Ishikawa (cell line): ENCODE data around the gene ZKSCAN3.

Experiments used
- CEBPB ChIP-seq: IDR thresholded peaks from 2 replicates; pipeline ENCODE4 v1.6.1; 2012
- CREB1 ChIP-seq: IDR thresholded peaks from 2 replicates; pipeline ENCODE4 v1.6.1; 2012; ENCODE audit warnings: low read depth
- EGR1 ChIP-seq: IDR thresholded peaks from 2 replicates; pipeline ENCODE4 v1.6.1; 2012
- EP300 ChIP-seq: IDR thresholded peaks from 2 replicates; pipeline ENCODE4 v1.6.1; 2012; ENCODE audit warnings: borderline replicate concordance
- FOXM1 ChIP-seq: IDR thresholded peaks from 2 replicates; pipeline ENCODE4 v1.6.1; 2012; ENCODE audit warnings: low read depth, borderline replicate concordance
- NFIC ChIP-seq: IDR thresholded peaks from 2 replicates; pipeline ENCODE4 v1.6.1; 2012
- RAD21 ChIP-seq: IDR thresholded peaks from 2 replicates; pipeline ENCODE4 v1.6.1; 2012; ENCODE audit warnings: low read depth
- TAF1 ChIP-seq: IDR thresholded peaks from 2 replicates; pipeline ENCODE4 v1.6.1; 2012; ENCODE audit warnings: low read depth, mild to moderate bottlenecking
- TCF12 ChIP-seq: IDR thresholded peaks from 2 replicates; pipeline ENCODE4 v1.6.1; 2012; ENCODE audit warnings: low read depth
- TEAD4 ChIP-seq: IDR thresholded peaks from 2 replicates; pipeline ENCODE4 v1.6.1; 2012
- YY1 ChIP-seq: IDR thresholded peaks from 2 replicates; pipeline ENCODE4 v1.6.1; 2012; ENCODE audit warnings: low read depth
- ZBTB7A ChIP-seq: IDR thresholded peaks from 2 replicates; pipeline ENCODE4 v1.6.1; 2012; ENCODE audit warnings: low read depth
- TF ChIP-seq, protein P1 (sequence below): IDR thresholded peaks from 2 replicates; pipeline ENCODE4 v1.6.1; 2012
- TF ChIP-seq, protein P2 (sequence below): IDR thresholded peaks from 2 replicates; pipeline ENCODE4 v1.6.1; 2012; ENCODE audit warnings: low read depth, mild to moderate bottlenecking
- TF ChIP-seq, protein P3 (sequence below): IDR thresholded peaks from 2 replicates; pipeline ENCODE4 v1.6.1; 2012

ZKSCAN3 gene

DNA sequence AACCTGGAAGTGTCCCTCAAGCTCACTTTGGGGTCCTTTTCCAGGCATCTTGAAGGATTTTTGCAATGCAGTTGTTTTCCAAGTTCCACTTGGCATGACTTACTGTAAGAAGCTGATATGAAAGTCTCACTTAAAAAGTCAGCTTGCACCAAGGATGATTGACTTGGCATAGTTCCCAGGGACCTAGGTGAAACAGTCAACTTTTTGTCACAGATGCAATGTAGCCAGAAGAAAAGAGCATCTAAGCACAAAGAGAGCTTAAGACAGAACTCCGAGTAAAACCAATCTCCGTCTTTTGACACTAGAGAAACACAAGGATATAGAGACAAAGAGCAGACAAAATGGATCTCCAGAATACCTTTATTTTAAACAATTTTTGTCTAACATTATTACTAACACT lies 52.5 kb downstream of the ZKSCAN3 start:
- TF ChIP-seq EP300: no peak
- no peak for TF ChIP-seq NFIC
- no peak for TF ChIP-seq RAD21
- TF ChIP-seq TAF1: no peak
- TF ChIP-seq, protein P1, sequence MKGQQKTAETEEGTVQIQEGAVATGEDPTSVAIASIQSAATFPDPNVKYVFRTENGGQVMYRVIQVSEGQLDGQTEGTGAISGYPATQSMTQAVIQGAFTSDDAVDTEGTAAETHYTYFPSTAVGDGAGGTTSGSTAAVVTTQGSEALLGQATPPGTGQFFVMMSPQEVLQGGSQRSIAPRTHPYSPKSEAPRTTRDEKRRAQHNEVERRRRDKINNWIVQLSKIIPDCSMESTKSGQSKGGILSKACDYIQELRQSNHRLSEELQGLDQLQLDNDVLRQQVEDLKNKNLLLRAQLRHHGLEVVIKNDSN: no peak
- TF ChIP-seq YY1: no peak
- TF ChIP-seq EGR1: no peak
- no peak for TF ChIP-seq TCF12
- TF ChIP-seq ZBTB7A: no peak
- no peak for TF ChIP-seq CREB1
- TF ChIP-seq, protein P2, sequence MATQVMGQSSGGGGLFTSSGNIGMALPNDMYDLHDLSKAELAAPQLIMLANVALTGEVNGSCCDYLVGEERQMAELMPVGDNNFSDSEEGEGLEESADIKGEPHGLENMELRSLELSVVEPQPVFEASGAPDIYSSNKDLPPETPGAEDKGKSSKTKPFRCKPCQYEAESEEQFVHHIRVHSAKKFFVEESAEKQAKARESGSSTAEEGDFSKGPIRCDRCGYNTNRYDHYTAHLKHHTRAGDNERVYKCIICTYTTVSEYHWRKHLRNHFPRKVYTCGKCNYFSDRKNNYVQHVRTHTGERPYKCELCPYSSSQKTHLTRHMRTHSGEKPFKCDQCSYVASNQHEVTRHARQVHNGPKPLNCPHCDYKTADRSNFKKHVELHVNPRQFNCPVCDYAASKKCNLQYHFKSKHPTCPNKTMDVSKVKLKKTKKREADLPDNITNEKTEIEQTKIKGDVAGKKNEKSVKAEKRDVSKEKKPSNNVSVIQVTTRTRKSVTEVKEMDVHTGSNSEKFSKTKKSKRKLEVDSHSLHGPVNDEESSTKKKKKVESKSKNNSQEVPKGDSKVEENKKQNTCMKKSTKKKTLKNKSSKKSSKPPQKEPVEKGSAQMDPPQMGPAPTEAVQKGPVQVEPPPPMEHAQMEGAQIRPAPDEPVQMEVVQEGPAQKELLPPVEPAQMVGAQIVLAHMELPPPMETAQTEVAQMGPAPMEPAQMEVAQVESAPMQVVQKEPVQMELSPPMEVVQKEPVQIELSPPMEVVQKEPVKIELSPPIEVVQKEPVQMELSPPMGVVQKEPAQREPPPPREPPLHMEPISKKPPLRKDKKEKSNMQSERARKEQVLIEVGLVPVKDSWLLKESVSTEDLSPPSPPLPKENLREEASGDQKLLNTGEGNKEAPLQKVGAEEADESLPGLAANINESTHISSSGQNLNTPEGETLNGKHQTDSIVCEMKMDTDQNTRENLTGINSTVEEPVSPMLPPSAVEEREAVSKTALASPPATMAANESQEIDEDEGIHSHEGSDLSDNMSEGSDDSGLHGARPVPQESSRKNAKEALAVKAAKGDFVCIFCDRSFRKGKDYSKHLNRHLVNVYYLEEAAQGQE: no peak
- no peak for TF ChIP-seq FOXM1
- TF ChIP-seq, protein P3, sequence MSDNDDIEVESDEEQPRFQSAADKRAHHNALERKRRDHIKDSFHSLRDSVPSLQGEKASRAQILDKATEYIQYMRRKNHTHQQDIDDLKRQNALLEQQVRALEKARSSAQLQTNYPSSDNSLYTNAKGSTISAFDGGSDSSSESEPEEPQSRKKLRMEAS: no peak
- no peak for TF ChIP-seq TEAD4
- no peak for TF ChIP-seq CEBPB

DNA sequence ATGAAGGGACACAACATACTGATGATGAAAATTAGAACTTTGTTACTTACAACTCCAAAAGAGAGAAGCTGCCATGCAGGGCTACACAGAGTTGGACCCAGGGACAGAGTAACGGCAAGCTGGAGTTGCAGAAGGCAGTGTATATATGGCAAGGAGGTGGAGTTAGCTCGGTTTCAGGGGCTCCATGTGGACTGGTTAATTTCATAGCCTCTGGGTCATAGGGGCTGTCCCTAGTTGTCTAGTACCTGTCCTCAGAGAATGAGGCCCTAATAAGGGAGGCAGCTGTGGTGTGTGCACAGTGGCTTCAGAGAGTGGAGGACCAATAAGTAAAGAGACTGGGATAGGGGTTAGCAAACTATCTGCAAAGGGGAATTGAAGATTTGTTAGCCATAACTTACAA lies 57.7 kb downstream of the ZKSCAN3 start:
- TF ChIP-seq TEAD4 (no peak), EGR1 (no peak), TCF12 (no peak), FOXM1 (no peak), NFIC (no peak), EP300 (no peak), ZBTB7A (no peak), YY1 (no peak)
- TF ChIP-seq, protein P1: no peak
- TF ChIP-seq, protein P2: no peak

DNA sequence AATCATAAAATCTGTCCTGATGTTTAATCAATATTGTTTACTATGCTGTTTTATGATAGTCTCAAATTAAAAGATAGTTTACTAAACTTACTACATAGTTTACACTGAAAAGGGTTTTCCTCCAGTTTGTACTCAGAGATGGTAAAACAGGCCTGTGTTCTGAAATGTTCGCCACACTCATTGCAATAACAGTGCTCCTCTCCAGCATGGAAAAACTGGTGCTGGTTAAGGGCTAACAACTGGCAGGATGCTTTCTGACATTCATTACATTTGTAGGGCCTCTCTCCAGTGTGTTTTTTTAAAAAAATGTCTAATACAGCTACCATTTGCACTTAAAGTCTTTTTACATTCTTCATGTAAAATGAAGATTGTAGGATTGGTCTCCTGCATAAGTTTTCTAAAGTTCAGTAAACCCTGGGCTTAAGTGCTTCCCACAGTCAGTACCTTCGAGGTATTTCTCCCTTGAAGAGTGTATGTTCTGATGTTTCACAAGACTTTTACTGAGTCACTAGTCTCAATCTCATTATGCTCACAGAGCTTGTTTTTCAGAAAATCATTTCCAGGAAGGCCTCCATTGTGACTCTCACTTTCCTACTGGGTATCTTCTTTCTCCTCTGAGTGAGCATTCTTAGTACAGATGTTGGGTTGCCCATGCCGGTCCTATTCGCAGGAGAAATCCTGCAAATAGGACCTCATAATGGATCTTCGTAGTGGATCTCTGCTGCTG lies 58.5 kb downstream of the ZKSCAN3 start:
- TF ChIP-seq ZBTB7A: no peak
- TF ChIP-seq, protein P1: no peak
- no peak for TF ChIP-seq NFIC
- no peak for TF ChIP-seq EP300
- TF ChIP-seq TEAD4: no peak
- TF ChIP-seq TCF12: no peak
- TF ChIP-seq, protein P3: no peak
- no peak for TF ChIP-seq CREB1
- TF ChIP-seq YY1: no peak
- no peak for TF ChIP-seq RAD21
- TF ChIP-seq EGR1: no peak
- TF ChIP-seq CEBPB: no peak

DNA sequence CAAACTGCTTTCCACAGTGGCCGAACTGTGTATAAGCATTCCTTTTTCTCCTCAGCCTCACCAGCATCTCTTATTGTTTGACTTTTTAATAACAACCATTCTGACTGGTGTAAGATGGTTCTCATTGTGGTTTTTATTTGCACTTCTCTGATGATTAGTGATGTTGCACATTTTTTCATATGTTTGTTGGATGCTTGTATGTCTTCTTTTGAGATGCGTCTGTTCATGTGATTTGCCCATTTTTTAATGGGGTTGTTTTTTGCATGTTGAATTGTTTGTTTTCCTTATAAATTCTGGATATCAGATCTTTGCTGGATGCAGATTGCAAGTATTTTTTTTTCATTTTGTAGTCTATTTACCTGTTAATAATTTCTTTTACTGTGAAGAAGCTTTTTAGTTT lies 61.0 kb downstream of the ZKSCAN3 start:
- TF ChIP-seq EP300: no peak
- no peak for TF ChIP-seq TCF12
- TF ChIP-seq, protein P1: no peak
- TF ChIP-seq YY1: no peak
- TF ChIP-seq, protein P2: no peak
- TF ChIP-seq TAF1: no peak
- no peak for TF ChIP-seq NFIC
- no peak for TF ChIP-seq FOXM1
- no peak for TF ChIP-seq ZBTB7A
- TF ChIP-seq, protein P3: no peak
- no peak for TF ChIP-seq TEAD4
- no peak for TF ChIP-seq RAD21
- TF ChIP-seq CEBPB: no peak
- TF ChIP-seq CREB1: no peak
- TF ChIP-seq EGR1: no peak
